ENCODE results near the gene BCAS3.

GRCh38 chr17:60823515-60823914 lies 145.9 kb downstream of the BCAS3 start:
- no peak for TF ChIP-seq PATZ1 (CRISPR knock-in tag; IDR thresholded peaks at IDR 0.05; ENCODE audit: borderline replicate concordance)
- no peak for TF ChIP-seq ZFP3 (CRISPR knock-in tag; IDR thresholded peaks at IDR 0.05)
- no peak for TF ChIP-seq ZC3H10 (CRISPR knock-in tag; IDR thresholded peaks at IDR 0.05)
- TF ChIP-seq OSR1 (CRISPR knock-in tag; IDR thresholded peaks at IDR 0.05): no peak
- TF ChIP-seq ZNF8 (CRISPR knock-in tag; IDR thresholded peaks at IDR 0.05): no peak
- TF ChIP-seq TCF4 (CRISPR knock-in tag; IDR thresholded peaks at IDR 0.05; ENCODE audit: borderline replicate concordance): no peak
- no peak for TF ChIP-seq ARNTL (CRISPR knock-in tag; IDR thresholded peaks at IDR 0.05; ENCODE audit: borderline replicate concordance, low read depth)
- no peak for TF ChIP-seq ESRRG (CRISPR knock-in tag; IDR thresholded peaks at IDR 0.05)
- no peak for TF ChIP-seq ISL1 (CRISPR knock-in tag; IDR thresholded peaks at IDR 0.05)
- no peak for TF ChIP-seq RARB (CRISPR knock-in tag; IDR thresholded peaks at IDR 0.05)
- no peak for TF ChIP-seq CSDC2 (CRISPR knock-in tag; IDR thresholded peaks at IDR 0.05)
